GM21825 (cell line): Measurements from ENCODE around the gene YEATS4.

Source experiments
- ATAC-seq: cut with Tn5 transposase; IDR thresholded peaks from one replicate; pipeline ENCODE4 v1.9.1; 2021; ENCODE audit warnings: mild to moderate bottlenecking, moderate library complexity; ENCODE audit not compliant: unreplicated experiment

YEATS4 gene

DNA sequence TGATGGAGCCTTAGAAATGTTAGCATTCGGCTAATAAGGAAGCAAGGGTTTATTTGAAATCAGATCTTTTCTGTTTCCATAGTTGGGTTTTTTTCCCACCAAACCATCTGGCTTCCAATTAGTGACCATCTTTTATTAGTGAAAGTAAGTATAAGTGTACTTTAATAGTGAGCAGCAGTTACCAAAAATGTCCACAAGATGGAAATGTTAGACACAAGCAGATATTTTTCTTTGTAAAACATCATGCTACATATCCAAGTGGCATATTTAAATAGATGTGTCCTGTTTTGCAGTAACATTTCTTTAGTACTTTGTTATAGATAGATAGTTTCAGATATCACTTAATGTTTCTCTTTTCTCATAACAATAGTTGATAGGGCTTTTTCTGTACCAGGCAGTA, 28.8 kb downstream of the YEATS4 start:
- no peak for ATAC-seq

DNA sequence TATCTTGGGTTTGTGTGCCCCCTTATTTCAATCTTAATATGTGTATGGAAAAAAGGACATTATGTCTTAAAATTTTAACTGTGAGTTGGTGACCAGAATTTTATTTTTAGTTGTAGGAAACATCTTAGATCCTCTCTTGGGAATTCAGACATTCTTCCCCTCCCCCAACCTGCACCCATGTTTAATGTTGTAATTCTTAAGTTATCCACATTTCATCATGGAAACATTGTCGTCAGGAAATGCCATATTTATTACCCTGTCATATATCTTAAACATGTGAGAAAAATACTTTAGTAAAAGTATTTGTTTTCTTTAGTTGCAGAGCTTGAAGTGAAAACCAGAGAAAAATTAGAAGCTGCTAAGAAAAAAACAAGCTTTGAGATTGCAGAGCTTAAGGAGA, 30.3 kb downstream of the YEATS4 start:
- no peak for ATAC-seq

DNA sequence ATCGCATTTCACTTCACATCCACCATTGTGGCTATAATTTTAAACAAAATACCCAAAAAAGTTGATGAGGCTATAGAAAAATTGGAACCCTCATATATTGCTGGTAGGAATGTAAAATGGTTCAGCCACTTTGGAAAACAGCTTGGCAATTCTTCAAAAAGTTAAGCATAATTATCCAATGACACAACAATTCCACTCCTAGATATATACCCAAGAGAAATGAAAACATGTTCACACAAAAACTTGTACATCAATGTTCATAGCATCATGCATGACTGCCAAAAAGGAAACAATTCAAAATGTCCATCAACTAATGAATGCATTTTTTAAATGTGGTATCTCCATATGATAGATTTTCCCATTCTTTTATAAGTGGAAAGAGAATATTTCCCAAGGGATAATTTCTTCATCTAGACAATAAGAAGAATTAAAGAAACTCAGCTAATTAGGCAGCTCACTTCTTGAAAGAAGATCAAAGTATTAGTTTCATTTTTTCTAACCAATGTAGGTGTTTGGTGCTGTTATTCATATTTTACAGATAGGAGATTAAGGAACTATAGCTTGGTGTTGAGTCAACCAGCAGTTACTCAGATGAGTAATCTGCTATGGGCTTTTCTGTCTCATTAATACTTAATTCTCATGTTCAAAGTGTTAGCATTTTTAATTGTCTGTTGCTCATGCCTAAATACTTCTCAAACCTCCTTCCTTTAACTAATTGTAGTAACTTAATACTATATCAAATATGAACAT, 32.8 kb downstream of the YEATS4 start:
- no peak for ATAC-seq

DNA sequence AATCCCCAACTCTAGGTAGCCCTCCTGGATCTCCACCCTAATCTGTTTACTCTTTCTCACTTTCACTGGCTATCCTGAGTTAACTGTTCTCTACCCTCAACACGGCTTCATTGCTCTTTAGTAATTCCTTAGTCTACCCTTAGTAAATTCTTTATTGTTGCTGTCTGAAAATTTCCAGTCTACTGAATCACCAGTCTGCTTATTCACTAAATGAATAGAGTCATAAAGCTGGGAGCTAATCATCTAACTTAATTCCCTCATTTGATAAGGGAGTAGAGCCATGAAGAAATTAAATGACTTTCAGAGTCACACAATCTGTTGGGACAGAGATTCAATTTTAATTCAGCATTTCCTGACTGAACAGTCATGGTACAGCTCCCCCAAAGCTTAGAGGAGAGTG, 36.5 kb downstream of the YEATS4 start:
- ATAC-seq = no peak

DNA sequence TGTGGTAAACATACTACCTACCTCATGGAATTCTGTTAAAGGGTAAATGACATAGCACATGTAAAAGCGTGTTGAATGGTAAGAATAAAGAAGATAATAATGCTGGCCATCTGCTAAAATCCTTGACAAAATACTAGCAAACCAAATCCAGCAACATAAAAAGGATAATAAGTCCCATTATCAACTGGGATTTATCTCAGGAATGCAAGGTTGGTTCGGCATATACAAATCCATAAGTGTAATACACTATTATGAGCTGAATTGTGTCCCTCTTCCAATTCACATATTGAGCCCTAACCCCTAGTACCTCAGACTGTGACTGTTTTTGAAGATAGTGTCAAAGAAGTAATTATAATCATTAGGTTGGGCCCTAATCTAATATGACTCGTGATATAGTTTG, 37.4 kb downstream of the YEATS4 start:
- no peak for ATAC-seq

DNA sequence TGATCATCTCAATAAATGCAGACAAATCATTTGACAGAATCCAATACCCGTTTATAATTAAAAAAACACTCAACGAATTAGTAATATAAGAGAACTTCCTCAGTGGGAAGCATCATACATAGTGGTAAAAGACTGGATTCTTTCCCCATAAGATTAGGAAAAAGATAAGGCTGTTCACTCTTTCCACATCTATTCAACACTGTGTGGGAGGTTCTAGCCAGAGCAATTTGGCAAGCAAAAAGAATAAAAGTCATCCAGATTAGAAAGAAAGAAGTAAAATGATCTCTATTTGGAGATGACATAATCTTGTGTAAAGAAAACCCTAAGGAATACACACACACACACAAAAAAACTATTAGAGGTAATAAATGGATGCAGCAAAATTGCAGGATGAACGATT, 38.4 kb downstream of the YEATS4 start:
- ATAC-seq = no peak

DNA sequence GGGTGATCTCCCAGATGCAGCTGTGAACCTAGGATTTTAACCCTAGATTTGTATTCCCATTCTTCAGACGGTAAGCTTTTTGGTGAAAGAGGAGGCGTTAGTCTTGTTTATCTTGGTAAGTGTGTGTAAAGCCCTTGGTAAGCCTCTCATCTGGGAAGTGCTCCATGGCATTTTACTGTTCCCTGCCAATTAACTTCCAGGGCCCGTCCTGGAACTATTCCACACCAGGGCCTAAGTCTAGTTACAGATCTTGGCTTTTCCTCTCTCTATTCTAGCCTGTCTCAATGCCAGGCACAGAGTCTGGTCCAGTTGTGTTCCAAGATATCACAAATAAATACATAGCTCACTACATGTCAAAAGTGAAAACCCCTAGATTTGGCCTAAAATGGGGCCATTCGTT, 42.4 kb downstream of the YEATS4 start:
- no peak for ATAC-seq

DNA sequence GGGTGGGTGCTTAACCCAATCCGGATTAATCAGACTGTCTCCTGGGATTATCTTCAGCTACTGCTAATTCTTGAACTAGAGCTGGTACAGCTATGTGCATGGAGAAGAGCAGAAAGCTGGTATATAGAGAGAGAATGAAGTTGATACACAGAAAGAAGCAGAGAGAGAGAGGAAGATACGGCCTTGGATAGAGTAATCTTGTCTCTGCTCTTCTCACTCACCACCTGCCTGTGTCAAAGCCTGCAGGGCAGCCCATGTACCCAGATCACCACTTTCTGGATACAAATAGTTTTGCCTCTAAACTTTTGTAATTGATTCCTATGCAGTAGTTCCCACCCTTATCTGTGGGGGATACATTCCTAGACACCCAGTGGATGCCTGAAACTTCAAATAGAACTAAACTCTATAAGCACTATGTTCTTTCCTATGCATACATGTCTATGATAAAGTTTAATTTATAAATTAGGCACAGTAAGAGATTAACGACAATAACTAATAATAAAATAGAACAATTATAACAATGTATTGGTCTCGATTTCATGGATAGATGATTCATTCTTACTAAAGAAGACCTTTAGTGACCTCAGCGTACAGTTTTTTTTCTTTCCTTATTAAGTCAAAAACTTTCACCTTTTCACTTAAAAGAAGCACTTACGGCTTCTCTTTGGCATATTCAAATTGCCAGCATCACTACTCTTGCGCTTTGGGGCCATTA, 45.5 kb downstream of the YEATS4 start:
- ATAC-seq = no peak

DNA sequence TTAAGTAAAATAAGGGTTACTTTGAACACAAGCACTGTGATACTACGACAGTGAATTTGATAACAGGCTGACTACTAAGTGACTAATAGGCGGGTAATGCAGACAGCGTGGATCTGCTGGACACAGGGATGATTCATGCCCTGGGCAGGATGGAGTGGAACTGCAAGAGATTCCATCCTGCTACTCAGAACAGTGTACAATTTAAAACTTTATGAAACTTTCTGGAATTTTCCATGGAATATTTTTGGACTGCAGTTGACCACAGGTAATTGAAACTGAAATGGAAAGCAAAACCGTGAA, 46.0 kb downstream of the YEATS4 start:
- no peak for ATAC-seq

DNA sequence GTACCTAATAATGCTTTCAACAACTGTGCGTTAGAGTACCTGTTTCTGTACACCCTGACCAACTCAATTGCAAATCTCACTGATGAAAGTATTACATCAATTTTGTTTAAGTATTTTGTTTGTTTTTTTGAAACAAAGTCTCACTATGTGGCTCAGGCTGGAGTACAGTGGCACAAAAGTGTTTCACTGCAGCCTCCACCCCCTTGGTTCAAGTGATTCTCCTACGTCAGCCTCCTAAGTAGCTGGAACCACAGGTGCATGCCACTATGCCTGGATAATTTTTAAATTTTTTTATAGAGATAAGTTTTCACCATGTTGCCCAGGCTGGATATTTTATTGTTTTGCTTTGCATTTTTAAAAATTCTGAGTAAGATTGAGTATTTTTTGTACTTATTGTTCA, 46.7 kb downstream of the YEATS4 start:
- no peak for ATAC-seq

DNA sequence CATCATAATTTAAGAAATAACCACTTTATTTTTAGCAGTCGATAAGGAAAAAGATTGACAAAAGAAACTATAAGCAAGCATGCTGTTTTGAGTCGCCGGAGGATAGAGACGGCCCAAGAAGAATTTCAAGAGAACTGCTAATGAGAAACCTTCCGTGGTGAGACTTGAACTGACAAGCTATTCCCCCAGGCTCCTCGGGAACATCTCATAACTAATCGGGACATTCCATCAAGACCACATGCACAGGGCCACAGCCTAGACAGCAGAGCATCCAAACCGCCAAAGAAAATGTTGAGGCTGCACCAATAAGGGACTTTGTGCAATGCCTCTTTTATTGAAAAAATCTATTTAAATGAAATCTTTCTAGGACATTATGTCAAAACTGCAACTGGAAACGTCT, 51.0 kb downstream of the YEATS4 start:
- no peak for ATAC-seq

DNA sequence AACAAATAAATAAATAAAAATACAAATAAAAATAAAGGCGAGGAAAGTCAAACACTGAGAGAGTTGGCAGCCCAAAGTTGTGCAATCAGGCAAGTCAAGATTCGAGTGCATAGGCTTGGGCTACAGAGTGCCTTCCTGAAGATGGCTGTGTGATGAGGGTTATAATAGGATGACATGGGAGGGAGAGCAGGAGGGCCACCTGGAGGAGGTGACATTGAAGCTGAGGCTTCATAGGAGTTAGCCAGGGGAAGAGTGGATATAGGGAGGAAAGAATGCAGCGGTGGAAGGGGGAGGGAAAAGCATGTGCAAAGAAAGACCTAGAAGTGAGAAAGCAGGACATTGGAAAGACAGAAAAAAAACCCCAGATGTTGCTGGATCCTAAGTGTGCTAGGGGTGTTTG, 53.1 kb downstream of the YEATS4 start:
- ATAC-seq = no peak

DNA sequence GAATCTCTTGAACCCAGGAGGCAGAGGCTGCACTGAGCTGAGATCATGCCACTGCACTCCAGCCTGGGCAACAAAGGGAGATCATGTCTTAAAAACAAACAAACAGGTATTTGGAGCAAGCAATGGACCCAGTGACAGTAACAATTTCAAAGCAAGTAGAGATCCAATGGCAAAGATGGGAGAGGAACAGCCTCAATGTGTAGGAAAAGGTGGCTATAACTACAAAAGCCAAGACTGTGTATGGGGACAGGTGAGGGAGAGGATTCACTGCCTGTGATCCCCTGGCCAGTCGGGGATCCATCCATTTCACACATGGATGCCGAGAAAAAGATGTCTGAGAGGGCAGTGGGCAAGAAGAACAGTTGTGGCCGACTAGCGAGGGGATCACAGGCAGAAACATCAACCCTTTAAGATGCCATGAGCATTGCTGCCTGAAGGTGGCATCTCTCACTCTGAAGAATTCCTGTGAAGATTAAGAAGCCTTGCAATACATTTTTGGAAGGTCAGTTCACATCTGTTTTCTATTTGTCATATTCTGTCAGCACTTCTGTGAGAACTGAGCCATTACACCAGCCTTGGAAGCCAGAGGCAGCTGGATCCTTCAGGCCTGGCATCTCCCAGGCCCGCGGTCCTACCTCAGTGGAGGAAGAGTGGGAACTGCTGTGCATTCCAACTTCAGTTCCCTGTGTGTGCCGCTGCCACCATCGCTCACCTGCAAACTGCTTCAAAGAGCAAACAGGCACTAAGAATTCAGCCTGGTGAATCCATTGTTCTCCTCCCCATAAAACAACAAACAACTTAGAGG, 56.1 kb downstream of the YEATS4 start:
- no peak for ATAC-seq

DNA sequence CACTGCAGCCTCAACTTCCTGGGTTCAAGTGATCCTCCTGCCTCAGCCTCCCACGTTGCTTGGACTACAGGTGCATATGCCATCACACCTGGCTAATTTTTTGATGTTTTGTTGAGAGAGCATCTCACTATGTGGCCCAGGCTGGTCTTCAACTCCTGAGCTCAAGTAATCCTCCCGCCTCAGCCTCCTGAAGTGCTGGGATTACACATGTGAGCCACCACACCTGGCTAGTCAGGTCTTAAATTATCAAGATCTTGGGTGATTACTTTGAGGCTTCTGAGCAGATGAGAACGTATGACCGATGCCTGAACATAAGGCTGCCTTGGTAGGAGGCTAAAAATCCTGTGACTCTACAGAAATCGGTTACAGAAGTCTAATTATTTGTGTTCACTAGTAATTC, 57.7 kb downstream of the YEATS4 start:
- no peak for ATAC-seq

DNA sequence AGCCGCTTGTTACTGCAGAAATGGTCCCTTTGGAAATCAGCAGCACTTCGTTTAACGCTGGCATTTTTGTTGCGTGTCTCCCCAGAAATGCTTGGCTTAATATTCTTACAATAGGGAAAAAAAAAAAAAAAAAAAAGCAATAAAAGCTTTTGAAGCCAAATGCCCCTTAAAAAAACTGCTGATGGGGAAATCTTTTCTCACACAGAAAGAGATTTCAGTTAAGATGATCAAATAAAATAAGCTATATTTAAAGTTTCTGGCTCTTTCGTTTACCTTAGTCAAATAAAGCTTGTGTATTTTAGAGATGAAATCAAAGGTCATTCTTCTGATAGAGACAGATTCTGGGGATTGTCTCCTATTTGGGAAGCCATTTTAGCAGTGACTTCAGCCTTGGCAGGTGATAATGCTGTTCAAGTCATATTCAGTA, 58.2 kb downstream of the YEATS4 start:
- ATAC-seq = no peak

DNA sequence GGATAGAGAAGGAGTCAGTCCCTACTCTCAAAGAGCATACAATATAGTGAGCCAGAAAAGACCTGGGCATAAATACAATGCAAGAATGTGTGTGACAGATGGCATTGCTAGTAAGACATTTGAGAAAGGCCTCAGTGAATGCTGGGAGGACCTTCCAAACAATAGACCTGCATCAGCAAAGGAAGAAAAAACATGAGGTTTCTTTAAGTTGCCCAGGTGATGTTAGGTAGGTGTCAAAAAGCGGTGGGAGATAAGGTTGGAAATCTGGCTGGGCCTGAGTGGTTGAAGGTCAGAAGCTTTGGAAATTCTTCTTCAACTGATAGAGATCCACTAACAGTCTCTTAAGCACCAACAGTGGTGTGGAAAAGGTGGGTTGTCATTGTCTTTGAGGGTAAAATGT, 60.2 kb downstream of the YEATS4 start:
- no peak for ATAC-seq

DNA sequence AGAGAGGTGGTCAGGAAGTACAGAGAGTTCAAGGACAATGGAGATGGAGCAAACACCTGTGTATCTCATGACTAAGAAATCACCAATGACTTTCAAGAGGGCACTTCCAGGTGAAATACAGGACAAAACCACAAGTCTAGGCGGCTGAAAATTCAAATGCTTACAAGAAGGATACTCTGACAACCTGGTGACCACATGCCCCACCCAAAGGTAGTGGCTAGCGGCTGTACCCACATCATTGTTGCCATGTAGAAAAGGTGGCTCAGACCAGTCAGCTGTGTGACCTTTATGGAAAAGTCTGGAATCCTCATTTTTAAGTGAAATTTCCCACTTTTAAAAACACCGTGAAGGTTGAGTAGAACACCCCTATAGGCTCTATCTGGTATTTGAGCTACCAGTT, 62.0 kb downstream of the YEATS4 start:
- ATAC-seq = no peak

DNA sequence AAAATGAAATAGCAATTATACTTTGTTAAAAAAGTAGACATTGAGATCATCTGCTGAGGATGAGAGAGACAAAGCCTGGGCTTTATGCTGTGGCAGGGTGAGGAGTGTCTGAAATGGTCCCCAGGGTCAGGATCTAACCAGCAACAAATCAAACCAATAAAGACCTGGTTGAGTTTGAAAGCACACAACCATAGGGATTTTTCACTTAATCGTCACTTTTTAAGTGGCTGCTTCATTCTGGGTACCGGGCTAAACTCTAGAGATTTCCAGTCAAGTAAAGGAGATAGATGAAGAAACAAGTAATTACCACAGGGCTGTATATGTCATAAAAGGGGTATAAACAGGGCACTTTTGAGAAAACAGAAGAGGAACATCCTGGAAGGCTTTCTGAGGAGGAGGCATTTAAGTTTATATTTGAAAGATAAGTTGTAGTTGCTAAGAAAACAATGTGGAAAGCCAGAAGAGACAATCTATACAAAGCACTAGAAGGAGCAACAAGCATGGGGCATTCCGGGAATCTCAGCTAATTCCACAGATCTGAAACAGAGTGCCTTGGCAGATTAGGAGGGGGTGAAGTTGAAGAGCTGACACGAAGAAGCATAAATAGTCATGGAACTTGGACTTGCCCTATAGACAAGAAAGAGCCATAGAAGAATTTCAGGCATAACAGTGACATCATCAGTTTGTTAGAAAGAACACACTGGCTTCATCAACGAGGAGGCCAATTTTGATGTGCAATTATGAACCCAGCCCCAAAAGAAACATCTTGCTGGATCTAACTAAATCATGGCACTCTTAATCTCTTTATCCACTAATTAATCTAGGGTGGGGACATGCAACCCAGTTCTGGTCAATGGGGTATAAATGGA, 63.7 kb downstream of the YEATS4 start:
- ATAC-seq = no peak

DNA sequence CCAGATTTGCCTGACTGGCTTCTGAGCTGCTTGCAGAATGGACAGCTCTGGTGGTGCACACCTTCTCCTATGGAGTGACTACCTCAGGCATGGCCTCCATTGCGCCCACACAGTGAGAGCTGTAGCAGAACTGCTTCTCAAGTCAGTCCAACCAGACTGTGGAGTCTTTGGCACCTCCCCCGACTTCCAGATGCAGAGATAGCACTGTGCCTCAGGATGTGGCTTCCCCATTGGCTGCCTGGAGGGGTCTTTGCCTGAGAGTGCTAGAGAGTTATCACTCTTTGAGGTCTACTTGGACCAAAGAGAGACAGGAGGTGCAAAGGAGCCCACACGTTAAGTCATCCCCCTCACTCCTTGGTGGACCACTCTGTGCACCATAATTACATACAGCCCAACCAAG, 65.9 kb downstream of the YEATS4 start:
- ATAC-seq = no peak

DNA sequence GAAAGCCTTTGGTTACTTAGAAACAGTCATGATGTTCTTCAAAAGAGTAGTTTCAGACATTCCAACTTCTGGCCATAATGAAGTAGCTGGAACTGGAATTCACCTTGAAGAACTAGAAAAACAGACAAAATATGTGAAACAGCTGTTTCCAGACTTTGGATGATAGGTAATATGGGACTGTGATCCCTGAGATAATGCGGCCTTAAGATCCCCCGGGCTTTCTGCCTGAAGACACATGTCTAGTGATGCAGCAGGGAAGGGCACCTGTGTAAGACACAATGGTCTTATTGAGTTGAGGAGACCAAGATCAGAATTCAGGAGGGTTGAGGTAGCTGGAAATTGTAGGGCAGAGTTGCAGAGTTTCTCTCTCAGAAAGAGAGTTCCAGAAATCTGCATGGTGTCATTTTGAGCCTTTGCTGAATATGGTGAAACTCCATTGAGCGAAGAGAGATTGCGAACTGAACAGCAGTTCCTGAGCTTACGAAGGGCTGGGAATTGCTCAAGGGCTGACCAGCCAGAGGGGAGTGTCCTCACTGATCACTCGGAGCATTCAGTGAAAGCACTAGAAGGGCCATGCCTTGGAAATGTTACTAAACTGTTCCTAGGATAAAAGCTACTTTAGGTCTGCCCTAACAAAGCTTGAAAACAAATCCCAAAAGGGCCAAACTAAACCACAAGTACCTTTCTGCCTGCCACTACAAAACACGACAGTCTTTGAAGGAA, 69.0 kb downstream of the YEATS4 start:
- no peak for ATAC-seq
